PFSK-1 (cell line): ENCODE data around the gene DDX17.

Experiments
- FOXP2 ChIP-seq: optimal IDR thresholded peaks from 2 replicates; pipeline ENCODE3; 2011; ENCODE audit warnings: borderline replicate concordance, control low read depth, inconsistent platforms; ENCODE audit not compliant: insufficient read depth; ENCODE audit errors: extremely low read length, extremely low read depth
- POLR2AphosphoS5 ChIP-seq: IDR thresholded peaks from 2 replicates; pipeline ENCODE4 v1.6.1; 2012; ENCODE audit warnings: low read depth, mild to moderate bottlenecking, control low read depth, low read length, moderate library complexity
- SIN3A ChIP-seq: IDR thresholded peaks from 2 replicates; pipeline ENCODE4 v1.6.1; 2012; ENCODE audit warnings: mild to moderate bottlenecking, low read length, moderate library complexity, borderline replicate concordance; ENCODE audit not compliant: insufficient read depth
- TAF1 ChIP-seq: IDR thresholded peaks from 2 replicates; pipeline ENCODE4 v1.6.1; 2012; ENCODE audit warnings: low read length, control low read depth, borderline replicate concordance; ENCODE audit not compliant: insufficient read depth
- TF ChIP-seq, protein P1 (sequence below), 2 experiments: IDR thresholded peaks; 2 replicates each; pipeline versions ENCODE4 v1.6.1 to v1.8.0; 2011 to 2012; ENCODE audit warnings: low read depth in 2 of 2, low read length in 2 of 2, control low read depth in 1 of 2, inconsistent platforms in 1 of 2, mild to moderate bottlenecking in 1 of 2, moderate library complexity in 1 of 2; ENCODE audit not compliant: insufficient read depth in 1 of 2

Gene DDX17

GRCh38 chr22:38494498-38494897 lies 11.6 kb downstream of the DDX17 start:
- TF ChIP-seq FOXP2 (no peak), POLR2AphosphoS5 (no peak), SIN3A (no peak), TAF1 (no peak)
- TF ChIP-seq, protein P1, sequence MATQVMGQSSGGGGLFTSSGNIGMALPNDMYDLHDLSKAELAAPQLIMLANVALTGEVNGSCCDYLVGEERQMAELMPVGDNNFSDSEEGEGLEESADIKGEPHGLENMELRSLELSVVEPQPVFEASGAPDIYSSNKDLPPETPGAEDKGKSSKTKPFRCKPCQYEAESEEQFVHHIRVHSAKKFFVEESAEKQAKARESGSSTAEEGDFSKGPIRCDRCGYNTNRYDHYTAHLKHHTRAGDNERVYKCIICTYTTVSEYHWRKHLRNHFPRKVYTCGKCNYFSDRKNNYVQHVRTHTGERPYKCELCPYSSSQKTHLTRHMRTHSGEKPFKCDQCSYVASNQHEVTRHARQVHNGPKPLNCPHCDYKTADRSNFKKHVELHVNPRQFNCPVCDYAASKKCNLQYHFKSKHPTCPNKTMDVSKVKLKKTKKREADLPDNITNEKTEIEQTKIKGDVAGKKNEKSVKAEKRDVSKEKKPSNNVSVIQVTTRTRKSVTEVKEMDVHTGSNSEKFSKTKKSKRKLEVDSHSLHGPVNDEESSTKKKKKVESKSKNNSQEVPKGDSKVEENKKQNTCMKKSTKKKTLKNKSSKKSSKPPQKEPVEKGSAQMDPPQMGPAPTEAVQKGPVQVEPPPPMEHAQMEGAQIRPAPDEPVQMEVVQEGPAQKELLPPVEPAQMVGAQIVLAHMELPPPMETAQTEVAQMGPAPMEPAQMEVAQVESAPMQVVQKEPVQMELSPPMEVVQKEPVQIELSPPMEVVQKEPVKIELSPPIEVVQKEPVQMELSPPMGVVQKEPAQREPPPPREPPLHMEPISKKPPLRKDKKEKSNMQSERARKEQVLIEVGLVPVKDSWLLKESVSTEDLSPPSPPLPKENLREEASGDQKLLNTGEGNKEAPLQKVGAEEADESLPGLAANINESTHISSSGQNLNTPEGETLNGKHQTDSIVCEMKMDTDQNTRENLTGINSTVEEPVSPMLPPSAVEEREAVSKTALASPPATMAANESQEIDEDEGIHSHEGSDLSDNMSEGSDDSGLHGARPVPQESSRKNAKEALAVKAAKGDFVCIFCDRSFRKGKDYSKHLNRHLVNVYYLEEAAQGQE (IDR thresholded peaks at IDR 0.05; ENCODE audit: insufficient read depth in 1 of 2, low read depth in 2 of 2, low read length in 2 of 2), result no peak

DNA sequence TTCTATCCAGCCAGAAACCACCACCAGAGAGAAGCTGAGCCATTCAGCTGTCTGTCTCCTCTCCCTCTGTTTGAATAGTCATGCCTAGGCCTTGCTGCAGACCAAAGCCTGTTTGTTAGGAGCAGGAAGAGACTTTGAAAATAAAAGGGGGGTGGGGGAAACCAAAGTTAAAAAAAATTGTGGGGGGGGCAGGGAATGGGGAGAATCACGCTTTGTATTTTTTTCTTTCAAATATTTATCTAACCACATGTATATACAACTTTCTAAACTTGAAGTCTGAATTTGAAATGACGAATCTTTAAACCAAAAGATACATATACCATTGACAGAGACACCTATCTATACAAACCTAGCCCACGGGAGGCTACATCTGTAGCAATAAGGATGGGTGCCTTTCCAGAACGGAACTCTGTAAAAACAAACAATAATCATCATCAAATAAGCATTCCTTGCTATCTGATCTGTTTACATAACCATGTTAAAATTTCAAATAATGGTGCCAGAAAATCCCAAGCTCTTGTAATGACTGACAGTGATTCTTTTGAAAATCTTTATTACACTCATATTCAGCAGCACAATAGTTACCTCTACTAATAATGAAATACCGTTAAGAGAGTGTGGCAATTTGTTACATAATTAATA lies 14.3 kb downstream of the DDX17 start:
- no peak for TF ChIP-seq FOXP2
- TF ChIP-seq, protein P1 (IDR thresholded peaks at IDR 0.05; ENCODE audit: insufficient read depth in 1 of 2, low read depth in 2 of 2, low read length in 2 of 2), result no peak
- TF ChIP-seq TAF1, result no peak
- TF ChIP-seq SIN3A, result no peak
- no peak for TF ChIP-seq POLR2AphosphoS5

DNA sequence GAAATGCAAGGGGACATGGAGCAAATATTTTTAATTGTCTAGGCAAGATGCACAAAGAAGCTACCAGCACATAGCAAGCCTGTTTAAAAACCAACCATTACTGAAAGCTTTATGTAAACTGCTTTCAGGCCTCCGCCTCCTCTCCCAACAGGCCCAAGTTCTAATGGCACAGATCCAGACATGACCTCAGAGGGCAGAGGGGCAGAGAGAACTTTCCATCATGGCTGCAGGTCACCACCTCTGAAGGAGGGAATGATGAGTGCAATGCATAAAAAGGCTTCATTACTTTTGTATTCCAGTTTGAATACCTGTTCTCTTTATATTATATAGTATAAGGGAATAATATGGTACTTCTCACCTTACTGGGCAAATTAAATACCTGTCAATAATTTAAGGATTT lies 15.2 kb downstream of the DDX17 start:
- no peak for TF ChIP-seq TAF1
- TF ChIP-seq, protein P1 (IDR thresholded peaks at IDR 0.05; ENCODE audit: insufficient read depth in 1 of 2, low read depth in 2 of 2, low read length in 2 of 2), result no peak
- no peak for TF ChIP-seq POLR2AphosphoS5
- no peak for TF ChIP-seq SIN3A
- TF ChIP-seq FOXP2, result no peak

GRCh38 chr22:38490475-38490874 lies 15.6 kb downstream of the DDX17 start:
- no peak for TF ChIP-seq FOXP2
- 0 out of 2 replicates have a peak, but pooled peaks have one; percentile 22 for TF ChIP-seq POLR2AphosphoS5
- TF ChIP-seq, protein P1 (IDR thresholded peaks at IDR 0.05; ENCODE audit: insufficient read depth in 1 of 2, low read depth in 2 of 2, low read length in 2 of 2), result no peak
